SK-N-MC (cell line): ENCODE measurements around the gene VBP1.

Experiments
- DNase-seq: peaks from one replicate; pipeline ENCODE4 v3.0.0-alpha.2; 2011; ENCODE audit warnings: low read depth, low spot score
- H3K27ac ChIP-seq: fragments of 200-600 bp; sonication (generic); 2 replicates; pipeline ENCODE4 v1.5.1; 2016; ENCODE audit warnings: mixed run types
- H3K36me3 ChIP-seq: fragments of 200-600 bp; sonication (generic); 2 replicates; pipeline ENCODE4 v1.6.1; 2017; ENCODE audit warnings: antibody characterized with exemption, low read length, mixed read lengths; ENCODE audit not compliant: insufficient read depth
- H3K4me3 ChIP-seq: fragments of 200-600 bp; sonication (generic); 2 replicates; pipeline ENCODE4 v1.5.1; 2016
- H3K9ac ChIP-seq: fragments of 200-600 bp; sonication (generic); 2 replicates; pipeline ENCODE4 v1.8.0; 2017; ENCODE audit warnings: mixed run types, mixed read lengths; ENCODE audit not compliant: insufficient read length
- H3K9me3 ChIP-seq: fragments of 200-600 bp; sonication (generic); 2 replicates; pipeline ENCODE4 v1.6.1; 2017; ENCODE audit warnings: low read depth, mild to moderate bottlenecking, antibody characterized with exemption, low read length, moderate library complexity, mixed read lengths
- EZH2 ChIP-seq: fragments of 200-600 bp; sonication (generic); IDR thresholded peaks from one replicate; pipeline ENCODE4 v1.6.1; 2017; ENCODE audit warnings: antibody characterized with exemption
- FOXP2 ChIP-seq: optimal IDR thresholded peaks from 2 replicates; pipeline ENCODE3; 2011; ENCODE audit warnings: mild to moderate bottlenecking, moderate library complexity; ENCODE audit not compliant: insufficient read depth; ENCODE audit errors: extremely low read length, control extremely low read depth
- POLR2AphosphoS5 ChIP-seq: IDR thresholded peaks from 2 replicates; pipeline ENCODE4 v1.6.1; 2012; ENCODE audit warnings: mild to moderate bottlenecking, low read depth, low read length, borderline replicate concordance

VBP1 gene, protein sequence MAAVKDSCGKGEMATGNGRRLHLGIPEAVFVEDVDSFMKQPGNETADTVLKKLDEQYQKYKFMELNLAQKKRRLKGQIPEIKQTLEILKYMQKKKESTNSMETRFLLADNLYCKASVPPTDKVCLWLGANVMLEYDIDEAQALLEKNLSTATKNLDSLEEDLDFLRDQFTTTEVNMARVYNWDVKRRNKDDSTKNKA

GRCh38 chrX:155216179-155216939 lies at the start of gene VBP1:
TSS of gene VBP1 (plus strand) at chrX:155216460. CDS start at chrX:155216483, 23 bp downstream.
- peak; percentile 78 for DNase-seq
- TF ChIP-seq POLR2AphosphoS5: peak; percentile 57; the same call in 1 of the 2 replicates
- no peak for TF ChIP-seq EZH2
- no peak for TF ChIP-seq FOXP2
- Histone ChIP-seq H3K9ac (peak within 1 kb of the TSS; percentile 87), H3K9me3 (no peaks in the 10 kb centered on the region), H3K4me3 (peak within 1 kb of the TSS; percentile 82), H3K27ac (0 out of 2 replicates have a peak within 1 kb of the TSS, but pooled peaks have one; percentile 62), H3K36me3 (peaks cover 14% of the 10 kb centered on the region; the same call in 1 of the 2 replicates)

DNA sequence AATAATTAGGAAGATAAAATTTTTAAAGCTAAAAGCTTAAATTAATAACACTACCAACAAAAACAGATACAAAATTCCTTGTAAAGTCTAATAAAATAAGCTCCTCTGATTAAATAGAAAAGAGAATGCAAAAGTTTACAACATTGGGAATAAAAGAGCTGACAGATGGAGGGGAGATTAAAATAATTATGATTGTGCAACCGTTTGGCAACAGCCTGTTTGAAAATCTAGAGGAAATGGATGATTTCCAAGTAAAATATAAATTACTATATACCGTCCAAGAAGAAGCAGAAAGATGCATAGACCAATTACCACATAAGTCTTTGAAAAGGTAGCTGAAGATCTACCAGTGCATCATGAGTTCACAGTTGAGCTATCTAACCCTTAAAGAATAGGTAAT lies 46.4 kb upstream of the VBP1 start:
- no peak overlapping the region for H3K27ac ChIP-seq
- no peak overlapping the region for H3K4me3 ChIP-seq
- no peak for DNase-seq
- no peaks in the 10 kb centered on the region for H3K36me3 ChIP-seq
- no peaks in the 10 kb centered on the region for H3K9me3 ChIP-seq
- TF ChIP-seq POLR2AphosphoS5 (no peak), EZH2 (no peak), FOXP2 (no peak)
- H3K9ac ChIP-seq: no peak overlapping the region

DNA sequence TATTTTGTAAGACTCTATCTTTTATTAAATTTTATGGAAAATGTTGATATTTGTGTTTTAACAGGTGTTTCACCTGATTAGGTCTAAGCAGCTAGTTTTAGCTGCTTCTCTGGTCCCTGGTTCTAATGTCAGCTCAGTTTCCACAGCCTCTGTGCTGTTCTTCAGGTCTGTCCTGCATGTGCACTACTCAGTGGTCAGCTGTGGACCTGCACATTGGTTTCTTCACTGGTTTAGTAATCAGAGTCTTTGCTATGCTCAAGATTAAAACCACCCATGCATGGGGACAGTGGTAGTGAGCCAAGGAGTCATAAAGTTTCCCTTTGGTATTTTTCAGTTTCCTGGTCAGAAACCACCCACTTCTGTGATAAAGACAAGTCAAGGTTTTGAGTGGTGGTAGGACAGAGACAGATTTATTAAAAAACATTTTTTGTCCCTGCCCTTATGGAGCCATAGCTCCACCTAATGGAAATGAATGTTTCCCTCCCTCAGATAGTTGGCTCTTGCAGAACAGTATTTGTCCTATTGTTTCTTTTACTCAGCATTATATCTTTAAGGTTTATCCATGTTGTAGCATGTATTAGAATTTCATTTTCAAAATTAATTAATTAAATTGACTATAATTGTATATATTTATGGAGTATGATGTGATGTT lies 36.8 kb upstream of the VBP1 start:
- TF ChIP-seq FOXP2: no peak
- TF ChIP-seq EZH2: no peak
- TF ChIP-seq POLR2AphosphoS5: no peak
- no peak for DNase-seq
- H3K4me3 ChIP-seq: no peak overlapping the region
- H3K36me3 ChIP-seq: no peaks in the 10 kb centered on the region
- no peak overlapping the region for H3K27ac ChIP-seq
- no peaks in the 10 kb centered on the region for H3K9me3 ChIP-seq
- no peak overlapping the region for H3K9ac ChIP-seq

DNA sequence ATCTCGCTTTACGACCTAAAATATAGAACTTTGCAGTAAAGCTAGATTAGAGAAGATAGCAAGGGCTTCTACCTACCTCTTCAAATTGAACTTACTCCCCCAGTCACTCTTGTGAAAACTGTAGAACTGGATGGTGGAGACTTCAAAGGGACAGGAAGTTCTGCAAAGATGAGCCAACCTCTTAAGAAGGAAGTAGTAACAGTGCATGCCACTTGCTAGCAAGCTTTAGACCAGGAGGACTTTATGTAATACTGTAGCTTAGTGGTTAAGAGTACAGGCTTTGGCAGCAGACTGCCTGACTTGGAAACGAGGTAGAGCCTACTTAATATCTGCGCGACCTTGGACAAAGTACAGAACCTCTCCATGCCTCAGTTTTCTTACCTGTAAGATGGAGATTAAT lies 27.5 kb upstream of the VBP1 start:
- no peak for DNase-seq
- Histone ChIP-seq H3K36me3 (no peaks in the 10 kb centered on the region), H3K4me3 (no peak overlapping the region), H3K9ac (no peak overlapping the region), H3K9me3 (no peaks in the 10 kb centered on the region), H3K27ac (no peak overlapping the region)
- no peak for TF ChIP-seq POLR2AphosphoS5
- TF ChIP-seq FOXP2: no peak
- TF ChIP-seq EZH2: no peak

DNA sequence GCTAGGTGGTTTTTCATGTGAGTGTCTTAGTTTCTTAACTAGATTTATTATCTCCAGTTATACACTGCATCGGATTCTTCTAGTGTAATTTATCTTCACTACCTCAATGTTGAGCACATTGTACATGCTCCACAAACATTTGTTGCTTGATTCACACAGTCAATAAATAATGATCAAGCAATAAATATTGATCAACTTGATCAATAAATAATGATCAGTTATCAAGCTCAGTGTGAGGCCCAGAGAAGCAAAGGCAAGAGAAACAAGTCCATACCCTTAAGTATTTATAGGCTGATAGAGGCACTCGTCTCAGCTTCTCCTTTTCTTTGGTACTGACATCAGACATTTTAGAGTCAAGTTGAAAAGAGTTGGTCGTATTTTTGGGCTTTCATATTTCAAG lies 5.1 kb upstream of the VBP1 start:
- no peak overlapping the region for H3K27ac ChIP-seq
- no peak overlapping the region for H3K4me3 ChIP-seq
- H3K36me3 ChIP-seq: no peaks in the 10 kb centered on the region
- TF ChIP-seq EZH2: no peak
- no peak for TF ChIP-seq FOXP2
- no peak for TF ChIP-seq POLR2AphosphoS5
- no peaks in the 10 kb centered on the region for H3K9me3 ChIP-seq
- DNase-seq: no peak
- no peak overlapping the region for H3K9ac ChIP-seq

DNA sequence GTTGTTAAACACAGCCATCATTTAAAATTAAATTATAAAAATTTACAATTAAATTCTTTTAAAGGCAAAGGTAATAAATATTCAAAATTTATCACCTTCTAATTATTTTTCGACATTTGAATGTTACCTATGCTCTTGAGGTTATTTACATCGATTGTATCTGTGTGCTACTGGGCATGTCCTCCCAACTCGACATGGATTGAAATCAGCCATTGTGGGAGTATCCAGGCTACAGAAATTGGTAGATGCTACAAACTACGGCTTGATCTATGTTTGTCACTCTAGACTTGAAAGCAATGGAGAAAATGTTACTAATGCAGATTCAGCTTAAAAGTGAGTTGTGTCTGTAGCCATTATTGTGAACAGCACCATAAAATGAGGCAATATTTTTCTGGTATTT lies 2.5 kb upstream of the VBP1 start:
- H3K9me3 ChIP-seq: no peaks in the 10 kb centered on the region
- no peak for TF ChIP-seq EZH2
- TF ChIP-seq POLR2AphosphoS5: no peak
- no peak for TF ChIP-seq FOXP2
- H3K9ac ChIP-seq: no peak overlapping the region
- no peaks in the 10 kb centered on the region for H3K36me3 ChIP-seq
- H3K4me3 ChIP-seq: no peak overlapping the region
- DNase-seq: no peak
- H3K27ac ChIP-seq: no peak overlapping the region

DNA sequence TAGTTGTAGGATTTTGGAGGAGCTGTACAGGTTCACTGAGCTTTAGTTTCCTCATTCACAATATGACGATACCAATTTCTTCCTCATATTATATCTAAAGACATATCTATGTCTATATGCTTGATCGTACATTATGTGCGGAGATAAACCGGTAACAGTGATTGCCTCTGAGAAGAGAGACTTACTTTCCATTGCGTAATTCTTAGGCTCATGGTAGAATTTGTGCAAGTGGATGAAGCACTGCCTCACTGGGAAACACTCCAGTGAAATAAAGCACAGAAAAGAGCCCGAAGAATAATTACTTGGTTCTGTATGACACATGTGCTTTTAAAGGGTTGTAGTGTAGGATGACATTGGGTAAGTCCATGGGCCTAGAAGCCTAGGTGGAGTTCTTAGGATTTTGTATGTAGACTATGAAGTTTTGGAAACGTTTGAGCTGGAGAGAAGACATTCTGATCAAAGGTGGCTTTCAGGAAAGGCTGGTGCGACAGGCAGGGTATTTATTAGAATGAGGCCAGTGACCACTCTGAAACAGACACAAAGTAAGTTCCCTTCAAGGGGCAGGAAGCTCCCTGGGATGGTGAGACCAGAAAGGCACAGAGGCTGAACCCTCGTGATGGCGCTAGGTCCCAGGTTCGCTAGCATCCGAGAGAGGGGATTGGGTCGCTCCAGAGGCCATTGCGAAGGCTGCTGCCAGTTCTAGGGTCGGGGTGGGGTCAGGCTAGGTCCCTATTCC lies 649 bp upstream of the VBP1 start:
- peaks cover 10% of the 10 kb centered on the region; the same call in 1 of the 2 replicates for H3K36me3 ChIP-seq
- H3K27ac ChIP-seq: no peak overlapping the region
- TF ChIP-seq POLR2AphosphoS5: no peak
- TF ChIP-seq FOXP2: no peak
- no peak for TF ChIP-seq EZH2
- H3K9me3 ChIP-seq: no peaks in the 10 kb centered on the region
- H3K9ac ChIP-seq: no peak overlapping the region
- DNase-seq: no peak
- H3K4me3 ChIP-seq: peak overlapping the region; percentile 82

- TF ChIP-seq POLR2AphosphoS5: no peak
- no peak for TF ChIP-seq EZH2
- no peak for TF ChIP-seq FOXP2
- H3K9me3 ChIP-seq: no peaks in the 10 kb centered on the region
- peaks cover 20% of the 10 kb centered on the region; the same call in 1 of the 2 replicates for H3K36me3 ChIP-seq
- DNase-seq: no peak
- H3K9ac ChIP-seq: peak overlapping the region; percentile 87
- H3K27ac ChIP-seq: no peak overlapping the region
- peak overlapping the region; percentile 82 for H3K4me3 ChIP-seq
Measured at GRCh38 chrX:155216940-155217440, 730 bp downstream of the VBP1 start.
